GM12892 (cell line): ENCODE data around the gene AGPS.
A peak's percentile ranks its signal among the peaks of the same experiment; 100 is the strongest.
"Not testable (repeated sequence)": the region's sequence is repeated elsewhere in the genome, so short reads cannot be mapped to it uniquely, and the experiment has no call there.

ENCODE experiments used
- DNase-seq: peaks from one replicate; pipeline ENCODE4 v3.0.0; 2011; ENCODE audit not compliant: insufficient read length
- FAIRE-seq: peaks from 2 replicates; lab custom pipeline; 2011; peaks lifted over from hg19 to GRCh38; lab: Jason Lieb, UNC
- POLR2A ChIP-seq: IDR thresholded peaks from 2 replicates; pipeline ENCODE4 v1.6.1; 2011; ENCODE audit warnings: low read depth, low read length, control low read depth
- POLR2AphosphoS5 ChIP-seq: IDR thresholded peaks from 2 replicates; pipeline ENCODE4 v1.6.1; 2011; ENCODE audit warnings: low read depth, low read length, control low read depth
- TAF1 ChIP-seq: IDR thresholded peaks from 2 replicates; pipeline ENCODE4 v1.6.1; 2011; ENCODE audit warnings: low read depth, mild to moderate bottlenecking, control low read depth, low read length, borderline replicate concordance

Gene AGPS

DNA sequence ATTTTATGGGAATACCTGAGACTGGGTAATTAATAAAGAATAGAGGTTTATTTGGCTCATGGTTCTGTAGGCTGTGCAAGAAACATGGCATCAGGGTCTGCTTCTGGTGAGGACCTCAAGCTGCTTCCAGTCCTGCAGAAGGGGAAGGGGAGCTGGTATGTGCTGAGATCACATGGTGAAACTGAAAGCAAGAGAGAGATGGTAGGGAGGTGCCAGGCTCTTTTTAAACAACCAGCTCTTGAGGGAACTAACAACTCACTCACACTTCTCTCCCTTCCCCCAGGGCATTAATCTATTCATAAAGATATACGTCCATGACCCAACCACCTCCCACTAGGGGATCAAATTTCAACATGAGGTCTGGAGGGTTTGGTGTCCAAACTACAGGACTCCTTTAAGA, 40.1 kb downstream of the AGPS start:
- TF ChIP-seq POLR2AphosphoS5 (no peak), TAF1 (no peak), POLR2A (no peak)
- FAIRE-seq (no peak), DNase-seq (no peak)

DNA sequence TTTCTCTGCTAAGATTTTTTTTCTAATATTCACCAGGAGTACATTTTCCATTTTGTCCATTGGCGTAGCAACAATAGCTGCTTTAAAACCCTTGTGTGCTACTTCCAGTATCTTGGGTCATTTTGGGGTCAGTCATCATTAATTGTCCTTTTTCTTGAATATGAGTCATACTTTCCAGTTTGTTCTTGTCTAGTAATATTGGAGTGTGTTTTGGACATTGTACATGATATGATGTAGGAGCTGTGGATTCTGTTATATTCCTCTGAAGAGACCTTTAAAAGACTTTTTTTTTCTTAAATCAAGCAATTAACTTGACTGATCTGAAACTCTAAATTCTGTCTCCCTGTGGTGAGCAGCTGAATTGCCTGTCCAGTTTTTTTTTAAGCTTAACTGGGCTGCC, 40.8 kb downstream of the AGPS start:
- TF ChIP-seq TAF1 (no peak), POLR2AphosphoS5 (no peak), POLR2A (no peak)
- FAIRE-seq (no peak), DNase-seq (no peak)

DNA sequence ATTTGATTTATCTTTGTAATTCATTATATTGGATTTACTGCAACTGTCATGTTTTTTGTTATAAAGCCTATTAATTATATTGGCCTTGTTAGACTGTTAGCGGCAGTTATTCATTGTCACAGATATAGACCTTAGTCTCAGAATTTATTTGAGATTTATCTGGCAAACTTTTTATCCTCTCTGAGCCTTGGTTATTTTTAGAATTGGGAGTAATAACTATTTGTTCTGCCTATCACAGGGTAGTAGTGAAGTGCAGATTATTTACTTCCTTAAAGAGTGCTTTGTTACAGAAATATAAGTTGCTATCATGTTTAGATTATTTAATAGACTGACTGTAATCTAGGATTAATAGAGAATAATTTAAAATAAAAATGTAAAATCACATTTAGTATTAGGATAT, 41.9 kb downstream of the AGPS start:
- DNase-seq (no peak), FAIRE-seq (no peak)
- TF ChIP-seq POLR2AphosphoS5 (no peak), TAF1 (no peak), POLR2A (no peak)

DNA sequence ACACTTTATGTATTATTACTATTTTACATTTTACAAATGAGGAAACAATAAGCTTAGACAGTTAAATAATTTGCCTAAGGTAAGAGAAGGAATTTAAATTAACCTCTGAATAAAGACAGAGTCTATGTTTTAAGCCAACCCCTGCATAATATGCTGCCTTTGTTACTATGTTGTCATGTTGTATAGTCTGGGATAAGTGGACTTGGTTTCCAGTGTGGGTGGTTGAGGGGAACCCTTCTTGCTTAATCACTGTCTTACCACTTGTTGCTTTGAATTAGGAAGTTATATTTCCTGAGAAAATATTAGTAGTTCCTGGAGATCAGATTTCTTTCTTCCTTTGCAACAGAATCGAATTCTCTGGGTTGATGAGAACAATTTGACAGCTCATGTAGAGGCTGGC, 52.6 kb downstream of the AGPS start:
- DNase-seq (no peak), FAIRE-seq (peak; percentile 40)
- no peak for TF ChIP-seq POLR2AphosphoS5
- TF ChIP-seq POLR2A, result no peak
- no peak for TF ChIP-seq TAF1

DNA sequence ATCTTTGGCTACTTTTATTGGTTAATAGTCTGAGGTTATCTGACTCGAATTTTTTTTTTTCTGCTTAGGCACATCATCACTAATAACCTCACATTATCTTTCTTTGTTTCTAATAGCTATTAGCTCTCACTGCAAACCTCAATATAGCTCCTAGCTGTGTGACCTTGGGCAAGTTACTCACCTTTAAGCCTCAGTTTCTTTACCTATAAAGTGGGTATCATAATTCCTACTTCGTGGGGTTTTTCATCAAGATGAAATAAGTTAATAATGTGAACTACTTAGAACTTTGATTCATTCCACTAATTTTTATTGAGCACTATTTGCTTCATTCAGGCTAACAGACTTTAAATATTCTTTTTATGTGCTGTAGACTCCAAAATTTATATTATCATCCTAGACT, 55.5 kb downstream of the AGPS start:
- TF ChIP-seq POLR2AphosphoS5 (no peak), TAF1 (no peak), POLR2A (no peak)
- DNase-seq (no peak), FAIRE-seq (no peak)

DNA sequence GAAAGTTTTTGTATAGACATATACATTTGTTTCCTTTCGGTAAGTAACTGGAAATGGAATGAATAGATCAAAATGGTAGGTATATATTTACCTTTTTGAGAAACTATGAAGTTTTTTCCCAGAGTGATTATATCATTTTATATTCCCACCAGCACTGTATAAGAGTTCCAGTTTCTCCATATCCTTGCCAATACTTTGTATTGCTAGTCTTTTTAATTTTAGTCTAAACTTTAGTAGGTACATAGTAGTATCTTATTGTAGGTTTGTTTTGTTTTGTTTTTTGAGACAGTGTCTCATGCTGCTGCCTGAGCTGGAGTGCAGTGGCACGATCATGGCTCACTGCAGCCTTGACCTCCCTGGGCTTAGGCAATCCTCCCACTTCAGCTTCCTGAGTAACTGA, 56.6 kb downstream of the AGPS start:
- no peak for TF ChIP-seq POLR2AphosphoS5
- no peak for FAIRE-seq
- DNase-seq, result no peak

DNA sequence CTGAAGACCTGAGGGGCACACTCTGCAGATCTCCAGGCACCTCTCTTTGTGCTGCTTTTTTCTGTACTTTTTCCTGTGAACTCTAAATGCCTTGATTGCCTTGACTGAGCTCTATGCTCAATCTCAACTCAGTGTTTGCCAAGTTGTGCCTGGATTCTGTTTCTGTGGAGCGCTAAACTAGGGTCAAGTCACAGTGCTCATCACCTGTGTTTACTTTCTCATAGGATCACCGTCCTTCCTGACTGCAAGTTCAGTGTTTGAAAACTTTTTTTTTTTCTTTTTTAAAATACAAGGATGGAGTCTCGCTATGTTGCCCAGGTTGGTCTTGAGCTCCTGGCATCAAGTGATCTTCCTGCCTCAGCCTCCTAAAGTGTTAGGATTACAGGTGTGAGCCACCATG, 62.6 kb downstream of the AGPS start:
- TF ChIP-seq POLR2AphosphoS5 (no peak), POLR2A (no peak), TAF1 (no peak)
- FAIRE-seq (no peak), DNase-seq (no peak)

DNA sequence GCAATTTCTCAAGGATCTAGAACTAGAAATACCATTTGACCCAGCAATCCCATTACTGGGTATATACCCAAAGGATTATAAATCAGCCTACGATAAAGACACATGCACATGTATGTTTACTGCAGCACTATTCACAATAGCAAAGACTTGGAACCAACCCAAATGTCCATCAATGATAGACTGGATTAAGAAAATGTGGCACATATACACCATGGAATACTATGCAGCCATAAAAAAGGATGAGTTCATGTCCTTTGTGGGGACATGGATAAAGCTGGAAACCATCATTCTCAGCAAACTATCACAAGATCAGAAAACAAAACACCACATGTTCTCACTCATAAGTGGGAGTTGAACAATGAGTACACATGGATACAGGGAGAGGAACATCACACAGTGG, 67.2 kb downstream of the AGPS start:
- FAIRE-seq, DNase-seq: not testable (repeated sequence)

DNA sequence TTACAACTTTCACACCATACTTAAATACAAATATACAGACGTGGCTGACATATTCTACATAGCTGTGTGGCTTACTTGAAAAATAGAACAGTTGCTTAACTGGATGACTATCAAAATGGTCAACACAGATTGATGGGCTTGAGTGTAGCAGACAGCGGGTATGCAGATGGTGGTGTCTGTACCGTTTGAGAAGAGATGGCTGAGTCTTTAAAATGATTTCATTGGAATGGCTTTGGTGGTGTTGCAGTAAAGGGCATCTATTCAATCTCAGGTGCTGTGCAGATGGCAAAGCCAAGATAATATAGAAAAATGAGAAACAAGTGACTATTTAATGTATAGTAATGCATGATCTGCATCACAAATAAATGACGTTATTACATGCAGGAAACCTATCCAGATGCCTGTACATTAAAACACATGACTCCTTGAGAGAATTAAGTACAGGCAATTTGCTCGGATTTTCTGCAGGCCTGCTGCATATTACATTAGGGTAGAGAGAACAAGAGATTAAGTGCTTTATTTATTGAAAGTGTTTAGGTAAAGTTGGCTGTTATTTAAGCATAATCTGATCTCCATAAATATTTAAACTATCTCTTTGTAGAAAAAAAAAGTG, 68.5 kb downstream of the AGPS start:
- no peak for FAIRE-seq
- TF ChIP-seq POLR2AphosphoS5, result no peak
- DNase-seq, result no peak

DNA sequence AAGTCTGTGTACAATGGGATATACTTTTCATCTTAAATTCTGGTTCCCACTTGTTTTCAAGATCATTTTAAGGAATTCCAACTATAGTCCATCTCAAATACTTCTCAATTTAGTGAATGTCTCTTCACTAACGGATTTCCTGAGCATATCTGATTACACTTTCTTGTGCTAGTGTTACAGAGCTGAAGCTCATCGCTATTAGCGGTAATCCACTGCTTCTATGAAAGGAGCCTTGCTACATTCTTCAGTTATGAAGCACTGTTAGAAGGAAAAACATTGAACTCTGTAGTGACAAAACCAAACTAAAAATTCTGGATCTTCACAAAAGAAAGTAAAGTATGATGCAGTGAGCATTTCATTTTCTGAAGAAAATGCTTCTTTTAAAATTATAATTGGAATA, 72.0 kb downstream of the AGPS start:
- no peak for TF ChIP-seq POLR2A
- TF ChIP-seq POLR2AphosphoS5, result no peak
- TF ChIP-seq TAF1, result no peak
- DNase-seq (no peak), FAIRE-seq (no peak)

DNA sequence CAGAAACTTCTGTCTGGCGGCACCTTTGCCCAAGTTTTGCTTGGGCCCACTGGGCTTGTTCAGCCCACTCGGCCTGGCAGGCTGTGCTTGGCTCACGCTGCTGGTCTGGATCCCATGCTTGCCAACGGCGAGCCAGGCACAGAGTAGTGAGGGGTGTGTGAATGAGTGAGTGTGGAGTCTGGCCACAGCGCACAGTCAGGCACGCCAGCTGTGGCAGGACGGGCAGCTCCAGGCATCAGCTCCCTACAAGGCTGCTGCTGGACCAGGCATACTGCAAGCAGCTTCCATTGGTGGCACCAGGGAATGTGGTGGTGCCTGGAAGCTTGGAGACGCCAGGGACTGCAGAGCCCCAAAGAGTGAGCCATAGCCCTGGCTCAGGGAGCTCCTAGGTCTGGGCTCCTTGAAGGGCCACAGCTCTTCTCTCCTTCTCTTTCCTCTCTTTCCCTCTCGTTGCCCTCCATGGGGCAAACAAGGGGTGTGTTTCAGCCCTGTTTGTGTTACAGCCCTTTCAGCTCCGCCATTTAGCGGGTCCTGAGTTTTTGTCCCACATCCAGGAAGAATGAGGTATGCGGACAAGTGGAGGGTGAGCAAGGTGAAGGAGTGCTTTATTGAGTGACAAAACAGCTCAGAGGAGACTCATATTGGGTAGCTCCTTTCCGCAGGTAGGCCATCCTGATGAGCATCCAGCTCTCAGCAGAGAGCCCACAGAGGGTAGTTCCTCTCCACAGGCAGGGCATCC, 73.0 kb downstream of the AGPS start:
- DNase-seq (no peak), FAIRE-seq (no peak)
- TF ChIP-seq POLR2AphosphoS5, result no peak
- TF ChIP-seq POLR2A, result no peak
- no peak for TF ChIP-seq TAF1

DNA sequence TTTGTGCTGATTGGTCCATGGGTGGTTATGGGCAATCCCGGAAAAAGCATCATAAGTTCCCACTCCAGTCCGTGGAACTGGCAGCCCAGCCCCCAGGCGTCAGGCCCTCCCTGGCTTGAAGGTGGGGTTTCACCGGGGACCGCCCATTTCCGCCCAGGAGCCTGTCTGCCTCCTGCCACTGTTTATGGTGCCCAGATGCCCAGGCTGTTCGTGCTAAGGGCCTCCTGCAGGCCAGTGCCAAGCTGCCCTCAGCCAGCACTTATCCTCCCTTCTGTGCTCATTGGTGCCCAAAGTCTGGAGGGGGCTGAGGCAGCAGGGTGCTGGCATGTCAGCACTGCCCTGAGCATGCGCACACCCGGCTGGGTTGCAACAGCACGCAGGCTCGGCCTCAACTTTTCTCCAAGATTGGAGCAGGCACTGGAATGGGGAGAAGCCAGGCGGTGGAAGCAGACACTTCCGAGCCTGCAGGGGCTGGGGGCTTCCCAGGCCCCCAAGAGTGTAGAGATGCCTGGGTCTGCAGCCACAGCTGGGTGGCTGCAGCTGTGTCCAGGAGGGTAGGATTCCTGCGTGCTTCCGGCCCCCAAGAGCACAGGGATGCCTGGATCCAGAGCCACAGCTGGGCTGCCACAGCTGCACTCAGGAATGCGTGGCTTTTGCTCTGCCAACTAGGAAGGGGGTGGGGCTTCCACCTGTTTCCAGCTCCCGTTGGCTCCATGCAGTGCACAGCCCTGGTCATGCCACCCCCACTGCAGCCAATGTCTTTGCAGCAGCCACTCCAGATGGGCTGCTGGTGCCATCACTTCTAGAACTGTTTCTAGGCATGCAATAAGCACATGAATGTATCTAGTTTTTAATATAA, 74.0 kb downstream of the AGPS start:
- TF ChIP-seq POLR2A, result no peak
- no peak for TF ChIP-seq TAF1
- no peak for TF ChIP-seq POLR2AphosphoS5
- DNase-seq, result no peak
- no peak for FAIRE-seq
